CD14-positive monocyte (primary cell): ENCODE data around the gene KLRG1. TPM values are rescaled to one million over a fixed set of nuclear protein-coding genes. Genes with fewer than 3 reads are reported as not detected.

Experiments used
- DNase-seq, 3 donors: peaks; one replicate each; pipeline ENCODE4 v3.0.0-alpha.2; 2011 to 2022
- H2AFZ ChIP-seq: 2 replicates; pipeline ENCODE4 v1.6.0; 2012; ENCODE audit warnings: mild to moderate bottlenecking, low read depth, low read length, inconsistent platforms; ENCODE audit not compliant: insufficient read depth, poor library complexity, severe bottlenecking
- H3K27ac ChIP-seq, 2 donors: 1 replicate in 1 of 2; 2 replicates in 1 of 2; pipeline ENCODE4 v1.5.1; 2012 to 2013; ENCODE audit warnings: low read length in 2 of 2, control low read depth in 1 of 2, inconsistent platforms in 1 of 2, low read depth in 1 of 2, mild to moderate bottlenecking in 1 of 2
- H3K27me3 ChIP-seq, 2 donors: one replicate each; pipeline versions ENCODE4 v1.6.0 to v1.6.1; 2011 to 2013; ENCODE audit warnings: low read length in 2 of 2; ENCODE audit not compliant: control insufficient read depth in 2 of 2, insufficient read depth in 2 of 2
- H3K36me3 ChIP-seq, 2 donors: replicated peaks in 1 of 2; 1 replicate in 1 of 2; 2 replicates in 1 of 2; pipeline versions ENCODE4 v1.5.1 to v1.6.1; 2012 to 2013; ENCODE audit warnings: low read length in 2 of 2, control low read depth in 1 of 2, inconsistent platforms in 1 of 2, mild to moderate bottlenecking in 1 of 2; ENCODE audit not compliant: insufficient read depth in 2 of 2, control insufficient read depth in 1 of 2
- H3K4me1 ChIP-seq, 2 donors: 1 replicate in 1 of 2; 2 replicates in 1 of 2; pipeline versions ENCODE4 v1.5.1 to v1.6.1; 2012 to 2013; ENCODE audit warnings: low read length in 2 of 2, control low read depth in 1 of 2, inconsistent platforms in 1 of 2, mild to moderate bottlenecking in 1 of 2, moderate library complexity in 1 of 2; ENCODE audit not compliant: insufficient read depth in 2 of 2, control insufficient read depth in 1 of 2
- H3K4me2 ChIP-seq: replicated peaks from 2 replicates; pipeline ENCODE3; 2012; ENCODE audit warnings: low read length, moderate library complexity, mild to moderate bottlenecking; ENCODE audit not compliant: poor library complexity, severe bottlenecking; ENCODE audit errors: extremely low read depth
- H3K4me3 ChIP-seq, 3 experiments: fragments of 200-600 bp in 1 of 3; sonication (generic) in 1 of 3; replicated peaks in 1 of 3; 1 replicate in 2 of 3; 2 replicates in 1 of 3; pipeline ENCODE4 v1.5.1; 2011 to 2013; ENCODE audit warnings: low read length in 3 of 3, mild to moderate bottlenecking in 3 of 3, control low read depth in 2 of 3, low read depth in 2 of 3, inconsistent platforms in 1 of 3, moderate library complexity in 1 of 3
- H3K79me2 ChIP-seq: 2 replicates; pipeline ENCODE4 v1.6.0; 2012; ENCODE audit warnings: mild to moderate bottlenecking, control low read depth, inconsistent platforms, low read length, moderate library complexity; ENCODE audit not compliant: insufficient read depth
- H3K9ac ChIP-seq: 2 replicates; pipeline ENCODE4 v1.6.0; 2017; ENCODE audit warnings: low read length, mild to moderate bottlenecking; ENCODE audit not compliant: insufficient read depth, poor library complexity, severe bottlenecking
- H3K9me3 ChIP-seq, 2 donors: replicated peaks in 1 of 2; 1 replicate in 1 of 2; 2 replicates in 1 of 2; pipeline versions ENCODE4 v1.5.1 to v1.6.1; 2012 to 2013; ENCODE audit warnings: low read length in 2 of 2, control low read depth in 1 of 2; ENCODE audit not compliant: control insufficient read depth in 1 of 2, insufficient read depth in 1 of 2
- H4K20me1 ChIP-seq: 2 replicates; pipeline ENCODE4 v1.6.0; 2012; ENCODE audit warnings: mild to moderate bottlenecking, low read length, control low read depth, moderate library complexity; ENCODE audit not compliant: insufficient read depth
- H3K27ac Mint-ChIP-seq, 7 donors: one replicate each; pipeline ENCODE4 v1.8.0; 2020; ENCODE audit warnings: mild to moderate bottlenecking in 7 of 7, mixed read lengths in 7 of 7, moderate library complexity in 6 of 7, inconsistent platforms in 2 of 7
- H3K27me3 Mint-ChIP-seq, 3 donors: one replicate each; pipeline ENCODE4 v1.8.0; 2021 to 2022; ENCODE audit warnings: low read depth in 3 of 3, mild to moderate bottlenecking in 3 of 3, mixed read lengths in 3 of 3, moderate library complexity in 3 of 3, inconsistent platforms in 1 of 3
- H3K36me3 Mint-ChIP-seq, 2 donors: one replicate each; pipeline ENCODE4 v1.8.0; 2020; ENCODE audit warnings: mixed read lengths in 2 of 2, inconsistent platforms in 1 of 2, mild to moderate bottlenecking in 1 of 2
- H3K4me1 Mint-ChIP-seq: one replicate; pipeline ENCODE4 v1.8.0; 2020; ENCODE audit warnings: mild to moderate bottlenecking, mixed read lengths
- H3K4me3 Mint-ChIP-seq, 2 donors: one replicate each; pipeline ENCODE4 v1.8.0; 2020; ENCODE audit warnings: mild to moderate bottlenecking in 2 of 2, mixed read lengths in 2 of 2, moderate library complexity in 1 of 2
- H3K9me3 Mint-ChIP-seq, 7 donors: one replicate each; pipeline ENCODE4 v1.8.0; 2020 to 2022; ENCODE audit warnings: mixed read lengths in 7 of 7, mild to moderate bottlenecking in 6 of 7, moderate library complexity in 6 of 7, inconsistent platforms in 2 of 7
- CTCF ChIP-seq: fragments of 200-600 bp; IDR thresholded peaks from one replicate; pipeline ENCODE4 v1.8.0; 2022; ENCODE audit warnings: antibody characterized with exemption, mild to moderate bottlenecking
- WGBS: methylation state at CpG from one replicate; pipeline ENCODE4 v1.1.5; 2013; ENCODE audit warnings: missing lambda C conversion rate; ENCODE audit not compliant: insufficient coverage; 5-methylcytosine and 5-hydroxymethylcytosine counted together
- intact Hi-C, 2 donors: fragments of 100-400 bp; cut with micrococcal nuclease; formaldehyde crosslinking; loops; one replicate each; pipeline versions ENCODE4 v1.15.0 to v1.15.1; 2023
- polyA plus RNA-seq, 3 donors: library from polyadenylated mRNA; depleted of rRNA in 1 of 3; unstranded in 2 of 3; stranded (reverse) in 1 of 3; fragments of 300-500 nt in 2 of 3; fragments of >200 nt in 1 of 3; fragmentation: Illumina TruSeq in 2 of 3; gene quantifications; 1 replicate in 2 of 3; 2 replicates in 1 of 3; pipeline ENCODE4 v1.2.3, GENCODE V29; 2012 to 2021

KLRG1 gene
- polyA plus RNA-seq, 3 donors: 1.1 to 3.4 (median 2.3) TPM

GRCh38 chr12:9002335-9002734 is 13.0 kb downstream of the KLRG1 start:
- Histone ChIP-seq H3K79me2 (no peaks in the 10 kb centered on the region), H2AFZ (no peak overlapping the region), H3K4me2 (no peak overlapping the region), H3K27me3 (no peaks in the 10 kb centered on the region), H3K9me3 (no peaks in the 10 kb centered on the region), H4K20me1 (no peaks in the 10 kb centered on the region), H3K4me3 (no peak overlapping the region), H3K9ac (no peak overlapping the region), H3K4me1 (no peaks in the 10 kb centered on the region), H3K27ac (no peak overlapping the region), H3K36me3 (no peaks in the 10 kb centered on the region)
- DNase-seq: no peak
- TF ChIP-seq CTCF: no peak
- peak overlapping the region in 1 of 7 donors; percentile 53 for H3K27ac Mint-ChIP-seq
- H3K9me3 Mint-ChIP-seq: peaks cover 0 to 1% (median 0%) of the 10 kb centered on the region in 7 donors
- peaks cover 0 to 6% of the 10 kb centered on the region in 2 donors for H3K36me3 Mint-ChIP-seq
- intact Hi-C loops: no loop called here
- peaks cover 0 to 2% (median 0%) of the 10 kb centered on the region in 3 donors for H3K27me3 Mint-ChIP-seq
- H3K4me1 Mint-ChIP-seq: no peaks in the 10 kb centered on the region
- H3K4me3 Mint-ChIP-seq: no peak overlapping the region

- no CpG with 5 or more reads among the region's 2 CpGs for WGBS
- no peaks in the 10 kb centered on the region for H3K27me3 Mint-ChIP-seq
- no peaks in the 10 kb centered on the region for H3K36me3 Mint-ChIP-seq
- H3K4me1 ChIP-seq: peaks cover 14 to 15% of the 10 kb centered on the region in 2 donors
- no peak overlapping the region for H3K27ac Mint-ChIP-seq
- H3K4me3 ChIP-seq: no peak overlapping the region
- intact Hi-C loops: no loop called here
- no peaks in the 10 kb centered on the region for H3K4me1 Mint-ChIP-seq
- H3K9ac ChIP-seq: no peak overlapping the region
- H2AFZ ChIP-seq: no peak overlapping the region
- TF ChIP-seq CTCF: no peak
- no peak for DNase-seq
- no peak overlapping the region for H3K4me3 Mint-ChIP-seq
- peaks cover 0 to 8% (median 4%) of the 10 kb centered on the region in 7 donors for H3K9me3 Mint-ChIP-seq
- no peaks in the 10 kb centered on the region for H4K20me1 ChIP-seq
- no peak overlapping the region for H3K4me2 ChIP-seq
- no peaks in the 10 kb centered on the region for H3K27me3 ChIP-seq
- H3K36me3 ChIP-seq: no peaks in the 10 kb centered on the region
- no peak overlapping the region for H3K27ac ChIP-seq
- H3K9me3 ChIP-seq: no peaks in the 10 kb centered on the region
- H3K79me2 ChIP-seq: no peaks in the 10 kb centered on the region
Observed at GRCh38 chr12:9022592-9022991, 33.2 kb downstream of the KLRG1 start.
